GM18508 (cell line): ENCODE results near the gene CHTOP.
"Not testable (repeated sequence)": the region's sequence is repeated elsewhere in the genome, so short reads cannot be mapped to it uniquely, and the experiment has no call there.

Experiments used
- ATAC-seq: cut with Tn5 transposase; IDR thresholded peaks from one replicate; pipeline ENCODE4 v1.9.1; 2021; ENCODE audit warnings: moderate number of reproducible peaks; ENCODE audit not compliant: insufficient read depth, unreplicated experiment

The CHTOP gene

GRCh38 chr1:153658400-153659174, 24.7 kb downstream of the CHTOP start, which contains the start of gene SNAPIN:
Gene SNAPIN, plus strand, starts transcription at chr1:153658703. Its CDS starts 41 bp downstream, at chr1:153658744.
- ATAC-seq: peak; percentile 71

- ATAC-seq: no peak
These were observed 25.3 kb downstream of the CHTOP start for GRCh38 chr1:153659175-153659534.

DNA sequence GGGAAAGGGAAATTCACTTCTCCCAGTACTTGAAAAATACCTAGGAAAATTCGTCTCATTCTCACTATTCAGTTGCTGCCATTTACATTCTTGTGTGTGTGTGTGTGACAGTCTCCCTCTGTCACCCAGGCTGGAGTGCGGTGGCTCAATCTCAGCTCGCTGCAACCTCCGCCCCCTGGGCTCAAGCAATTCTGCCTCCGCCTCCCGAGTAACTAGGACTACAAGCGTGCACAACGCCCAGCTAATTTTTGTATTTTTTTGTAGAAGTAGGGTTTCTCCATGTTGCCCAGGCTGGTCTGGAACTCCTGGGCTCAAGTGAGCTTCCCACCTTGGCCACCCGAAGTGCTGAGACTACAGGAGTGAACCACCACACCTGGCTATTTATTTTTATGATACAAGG, 25.8 kb downstream of the CHTOP start:
- no peak for ATAC-seq

DNA sequence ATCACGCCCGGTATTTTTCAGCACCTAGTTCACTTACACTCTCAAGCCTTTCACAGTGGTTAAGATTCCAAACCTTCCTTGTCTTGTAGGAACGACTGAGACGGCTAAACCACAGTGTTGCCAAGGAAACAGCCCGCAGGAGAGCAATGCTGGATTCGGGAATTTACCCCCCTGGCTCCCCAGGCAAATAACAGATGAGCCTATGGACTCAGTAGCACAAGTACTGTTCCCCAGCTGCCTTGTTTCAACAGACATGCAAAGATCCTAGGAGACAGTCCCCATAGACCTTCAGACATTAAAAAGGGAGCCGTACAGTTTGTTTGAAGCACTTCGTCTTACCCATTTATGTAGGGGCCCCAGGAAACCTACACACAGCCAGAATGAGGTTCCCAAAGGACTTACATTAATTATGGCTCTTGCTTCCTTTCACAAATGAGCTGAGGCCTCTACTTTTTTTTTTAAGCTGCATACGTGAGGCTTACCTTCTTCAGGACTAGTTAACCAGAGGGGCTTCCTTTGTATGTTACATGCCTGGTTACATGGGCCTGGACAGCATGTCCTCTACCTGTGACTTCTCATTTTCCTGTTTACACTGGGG, 27.3 kb downstream of the CHTOP start:
- ATAC-seq: no peak

GRCh38 chr1:153662269-153662668, 28.4 kb downstream of the CHTOP start:
- no peak for ATAC-seq

GRCh38 chr1:153663211-153663610, 29.3 kb downstream of the CHTOP start:
- no peak for ATAC-seq

DNA sequence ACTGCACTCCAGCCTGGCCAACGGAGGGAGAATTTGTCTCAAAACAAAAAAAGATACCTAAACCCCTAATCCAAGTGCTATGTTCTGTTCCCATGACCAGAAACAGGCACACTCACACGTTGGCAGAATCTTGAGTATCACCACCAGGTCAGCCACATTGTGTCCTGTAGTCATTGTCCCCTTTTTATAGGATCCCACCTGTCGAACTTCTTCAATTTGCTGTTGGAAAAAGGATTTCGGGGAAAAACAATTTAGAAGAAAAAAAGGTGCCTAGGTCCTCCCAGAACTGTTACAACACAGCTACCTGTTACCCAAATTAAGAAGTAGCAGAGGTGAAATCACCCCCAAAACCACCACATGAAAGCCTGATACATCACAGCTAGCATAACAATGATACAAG, 33.6 kb downstream of the CHTOP start:
- no peak for ATAC-seq

DNA sequence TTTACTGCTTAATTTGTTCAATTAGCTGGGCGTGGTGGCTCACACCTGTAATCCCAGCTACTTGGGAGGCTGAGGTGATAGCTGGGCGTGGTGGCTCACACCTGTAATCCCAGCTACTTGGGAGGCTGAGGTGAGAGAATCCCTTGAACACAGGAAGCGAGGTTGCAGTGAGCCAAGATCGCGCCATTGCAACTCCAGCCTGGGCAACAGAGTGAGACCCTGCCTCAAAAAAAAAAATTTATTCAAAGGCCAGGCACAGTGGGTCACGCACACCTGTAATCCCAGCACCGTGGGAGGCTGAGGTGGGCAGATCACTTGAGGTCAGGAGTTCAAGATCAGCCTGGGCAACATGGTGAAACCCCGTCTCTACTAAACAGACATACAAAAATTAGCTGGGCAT, 34.8 kb downstream of the CHTOP start:
- not testable (repeated sequence) for ATAC-seq

GRCh38 chr1:153669606-153670005, 35.7 kb downstream of the CHTOP start:
- ATAC-seq: no peak

DNA sequence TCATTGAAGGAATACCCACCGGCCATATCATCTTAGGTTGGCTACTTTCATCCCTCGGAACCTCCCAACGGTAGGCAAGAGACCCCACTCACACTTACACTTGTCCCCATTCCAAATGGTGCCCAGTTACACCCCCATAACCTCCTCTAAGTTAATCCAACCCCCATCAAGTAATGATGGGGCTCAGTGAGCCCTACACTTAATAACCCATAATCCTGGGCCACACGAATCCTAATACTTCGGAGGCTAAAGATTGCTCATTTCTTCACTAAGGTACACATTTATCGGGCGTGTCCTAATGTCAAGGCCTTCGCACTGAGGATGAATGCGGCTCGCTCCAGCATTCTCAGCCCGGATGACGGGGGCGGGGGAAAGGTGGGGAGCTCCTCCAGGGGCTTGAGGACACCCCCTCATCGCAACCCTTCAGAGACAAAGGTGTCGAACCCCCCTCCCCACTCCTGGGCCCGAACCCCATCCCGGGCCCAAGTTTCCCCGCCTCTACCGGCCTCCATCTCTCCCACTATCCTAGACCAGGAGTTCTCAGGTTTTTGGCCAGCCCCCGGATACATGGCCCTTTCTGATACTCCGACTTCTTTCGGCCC, 36.5 kb downstream of the CHTOP start:
- ATAC-seq: no peak

GRCh38 chr1:153670859-153671627, 37.2 kb downstream of the CHTOP start, which contains the start of gene ILF2:
Gene ILF2, minus strand, starts transcription at chr1:153670993. Its CDS starts 71 bp downstream, at chr1:153670922.
- ATAC-seq: peak; percentile 82

DNA sequence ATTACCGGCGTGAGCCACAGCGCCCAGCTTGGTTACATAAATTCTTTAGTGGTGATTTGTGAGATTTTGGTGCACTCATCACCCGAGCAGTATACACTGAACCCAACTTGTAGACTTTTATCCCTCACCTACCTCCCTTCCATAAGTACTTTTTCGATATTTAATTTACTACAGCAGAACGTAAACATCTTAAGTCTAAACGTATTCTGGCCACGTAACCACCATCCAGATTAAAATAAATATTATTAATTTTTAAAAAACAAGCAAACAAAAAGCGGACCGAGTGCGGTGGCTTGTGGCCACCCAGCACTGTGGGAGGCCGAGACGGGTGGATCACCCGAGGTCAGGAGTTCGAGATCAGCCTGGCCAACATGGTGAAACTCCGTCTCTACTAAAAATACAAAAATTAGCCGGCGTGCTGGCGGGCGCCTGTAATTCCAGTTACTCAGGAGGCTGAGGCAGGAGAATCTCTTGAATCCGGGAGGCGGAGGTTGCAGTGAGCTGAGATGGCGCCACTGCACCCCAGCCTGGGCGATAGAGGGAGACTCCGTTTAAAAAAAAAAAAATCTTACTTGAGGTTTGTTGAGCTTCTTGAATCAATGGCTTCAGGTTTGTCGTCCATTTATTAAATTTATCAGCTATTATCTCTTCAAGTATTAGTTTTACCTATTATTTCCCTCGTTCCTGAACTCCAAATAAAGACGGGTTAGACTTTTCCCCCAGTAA, 37.9 kb downstream of the CHTOP start:
- not testable (repeated sequence) for ATAC-seq

- ATAC-seq: no peak
These were observed 39.6 kb downstream of the CHTOP start for GRCh38 chr1:153673511-153673910.

DNA sequence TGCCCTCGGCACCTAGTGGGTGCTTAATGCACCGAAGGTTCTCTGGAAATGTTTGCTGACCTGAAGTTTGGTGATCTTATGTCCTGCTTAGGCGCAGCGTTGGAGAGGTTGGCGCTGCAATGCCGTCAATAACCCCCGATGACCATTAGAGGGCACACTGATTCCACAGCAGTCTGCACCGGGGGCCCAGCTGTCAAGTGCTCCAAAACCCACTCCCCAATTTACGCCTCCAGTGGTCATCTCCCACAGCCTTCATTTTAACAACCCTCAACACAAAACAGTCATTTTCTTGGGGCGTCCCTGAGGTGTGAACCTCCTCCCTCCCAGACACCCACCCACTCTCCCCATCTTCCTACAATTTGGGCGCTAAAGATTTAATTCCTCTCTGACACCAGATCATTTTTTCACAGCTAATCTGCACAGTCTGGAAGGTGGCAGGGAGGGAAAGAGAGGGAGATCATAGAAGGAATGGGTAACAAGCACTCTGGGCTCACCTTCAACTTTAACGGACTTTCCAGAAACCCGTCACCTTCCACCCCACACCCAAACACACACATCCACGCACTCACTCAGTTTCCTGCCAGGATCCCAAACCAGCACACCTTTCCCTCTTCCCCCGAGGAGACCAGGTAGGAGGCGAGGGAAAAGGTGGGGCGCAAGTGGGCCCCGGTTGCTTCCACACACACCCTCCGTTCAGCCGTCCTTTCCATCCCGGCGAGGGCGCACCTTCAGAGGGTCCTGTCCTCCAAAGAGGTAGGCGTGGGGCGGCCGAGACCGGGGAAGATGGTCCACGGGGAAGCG, 44.1 kb downstream of the CHTOP start:
- ATAC-seq: no peak

DNA sequence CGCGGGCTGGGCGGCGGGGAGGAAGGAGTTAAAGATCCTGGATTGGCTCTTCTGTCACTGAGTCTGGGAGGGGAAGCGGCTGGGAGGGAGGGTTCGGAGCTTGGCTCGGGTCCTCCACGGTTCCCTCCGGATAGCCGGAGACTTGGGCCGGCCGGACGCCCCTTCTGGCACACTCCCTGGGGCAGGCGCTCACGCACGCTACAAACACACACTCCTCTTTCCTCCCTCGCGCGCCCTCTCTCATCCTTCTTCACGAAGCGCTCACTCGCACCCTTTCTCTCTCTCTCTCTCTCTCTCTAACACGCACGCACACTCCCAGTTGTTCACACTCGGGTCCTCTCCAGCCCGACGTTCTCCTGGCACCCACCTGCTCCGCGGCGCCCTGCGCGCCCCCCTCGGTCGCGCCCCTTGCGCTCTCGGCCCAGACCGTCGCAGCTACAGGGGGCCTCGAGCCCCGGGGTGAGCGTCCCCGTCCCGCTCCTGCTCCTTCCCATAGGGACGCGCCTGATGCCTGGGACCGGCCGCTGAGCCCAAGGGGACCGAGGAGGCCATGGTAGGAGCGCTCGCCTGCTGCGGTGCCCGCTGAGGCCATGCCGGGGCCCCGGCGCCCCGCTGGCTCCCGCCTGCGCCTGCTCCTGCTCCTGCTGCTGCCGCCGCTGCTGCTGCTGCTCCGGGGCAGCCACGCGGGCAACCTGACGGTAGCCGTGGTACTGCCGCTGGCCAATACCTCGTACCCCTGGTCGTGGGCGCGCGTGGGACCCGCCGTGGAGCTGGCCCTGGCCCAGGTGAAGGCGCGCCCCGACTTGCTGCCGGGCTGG, 44.9 kb downstream of the CHTOP start, which contains the start of gene NPR1:
Gene NPR1, plus strand, starts transcription at position 170 of the 818 bp plus-strand sequence. Its CDS starts 421 bp downstream, at position 591.
- ATAC-seq: no peak

DNA sequence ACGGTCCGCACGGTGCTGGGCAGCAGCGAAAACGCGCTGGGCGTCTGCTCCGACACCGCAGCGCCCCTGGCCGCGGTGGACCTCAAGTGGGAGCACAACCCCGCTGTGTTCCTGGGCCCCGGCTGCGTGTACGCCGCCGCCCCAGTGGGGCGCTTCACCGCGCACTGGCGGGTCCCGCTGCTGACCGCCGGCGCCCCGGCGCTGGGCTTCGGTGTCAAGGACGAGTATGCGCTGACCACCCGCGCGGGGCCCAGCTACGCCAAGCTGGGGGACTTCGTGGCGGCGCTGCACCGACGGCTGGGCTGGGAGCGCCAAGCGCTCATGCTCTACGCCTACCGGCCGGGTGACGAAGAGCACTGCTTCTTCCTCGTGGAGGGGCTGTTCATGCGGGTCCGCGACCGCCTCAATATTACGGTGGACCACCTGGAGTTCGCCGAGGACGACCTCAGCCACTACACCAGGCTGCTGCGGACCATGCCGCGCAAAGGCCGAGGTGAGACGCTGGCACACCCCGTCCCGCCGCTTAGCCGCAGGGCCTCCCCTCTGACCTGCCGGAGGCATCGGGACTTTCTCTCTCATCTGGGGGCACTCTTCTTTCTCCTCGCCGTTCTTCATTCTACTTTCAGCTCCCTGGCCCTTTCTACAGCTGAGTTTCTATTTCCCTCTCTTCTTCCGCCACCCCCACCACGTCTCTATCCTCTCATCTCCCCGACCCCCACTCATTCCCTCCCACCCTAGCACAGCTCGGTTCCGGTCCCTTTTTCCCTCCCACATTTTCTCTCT, 45.7 kb downstream of the CHTOP start:
- no peak for ATAC-seq

DNA sequence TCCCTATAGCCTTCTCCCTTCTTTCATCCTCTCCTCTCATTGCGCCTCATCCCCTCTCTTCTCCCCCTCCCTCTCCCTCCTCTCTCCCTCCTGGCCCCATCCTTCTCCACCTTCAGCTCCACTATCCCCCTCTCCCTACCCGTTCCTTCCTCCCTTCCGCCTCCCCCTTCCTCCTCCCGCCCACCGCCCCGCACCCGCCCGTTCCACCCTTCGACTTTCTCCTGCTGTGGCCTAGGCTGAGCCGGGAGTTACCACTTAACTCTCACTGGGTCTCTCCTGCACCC, 46.2 kb downstream of the CHTOP start:
- no peak for ATAC-seq

GRCh38 chr1:153682730-153683129, 48.9 kb downstream of the CHTOP start:
- no peak for ATAC-seq
